HepG2 (cell line): ENCODE results near the gene EDEM1. TPM values are rescaled to one million over a fixed set of nuclear protein-coding genes. Genes with fewer than 3 reads are reported as not detected.
A peak's percentile ranks its signal among the peaks of the same experiment; 100 is the strongest.

Experiments
- ATAC-seq: fragments of 200-7000 bp; cut with Tn5 transposase; 3 replicates; pipeline ENCODE4 v1.9.1; 2020; ENCODE audit warnings: mild to moderate bottlenecking, moderate library complexity
- BruUV-seq: library from RNA; stranded (reverse); fragments of 400-500 nt; replicated peaks from 2 replicates; lab custom pipeline; 2021; lab: Mats Ljungman, UMichigan
- CTCF ChIA-PET: fragments of 300-600 bp; formaldehyde crosslinking; extraction: SDS; loops from one replicate; lab custom pipeline; 2021; ENCODE audit warnings: low total read pairs, inconsistent platforms, low intra/inter-chr PET ratio; lab: Yijun Ruan, JAX
- POLR2A ChIA-PET: fragments of 350-600 bp; sonication (Branson Sonifier 250); formaldehyde crosslinking; loops from one replicate; lab custom pipeline; 2020; ENCODE audit warnings: antibody characterized with exemption, inconsistent platforms; lab: Yijun Ruan, JAX
- DNase-seq: peaks from one replicate; pipeline ENCODE4 v3.0.0-alpha.2; 2015; ENCODE audit warnings: low spot score
- FAIRE-seq: peaks from 3 replicates; lab custom pipeline; 2011; peaks lifted over from hg19 to GRCh38; lab: Jason Lieb, UNC
- H2AFZ ChIP-seq: one replicate; pipeline ENCODE4 v1.6.1; 2011; ENCODE audit warnings: low read length, inconsistent platforms
- H3K27ac ChIP-seq: fragments of 300-600 bp; 3 replicates; pipeline ENCODE4 v1.8.0; 2011; ENCODE audit warnings: mixed run types, mild to moderate bottlenecking, mixed read lengths, low read length, inconsistent platforms; ENCODE audit not compliant: insufficient read depth; ENCODE audit errors: extremely low read length
- H3K27me3 ChIP-seq, 2 experiments: fragments of 200-600 bp in 1 of 2; 2 replicates in 1 of 2; 3 replicates in 1 of 2; pipeline versions ENCODE4 v1.6.0 to v1.8.0; 2011; ENCODE audit warnings: low read length in 2 of 2, mild to moderate bottlenecking in 2 of 2, moderate library complexity in 2 of 2, inconsistent platforms in 1 of 2; ENCODE audit not compliant: insufficient read depth in 2 of 2, control insufficient read depth in 1 of 2
- H3K36me3 ChIP-seq, 2 experiments: fragments of 200-600 bp in 1 of 2; replicated peaks in 1 of 2; 2 replicates in 1 of 2; 3 replicates in 1 of 2; pipeline versions ENCODE4 v1.5.1 to v1.8.0; 2011; ENCODE audit warnings: low read length in 2 of 2, inconsistent platforms in 1 of 2; ENCODE audit not compliant: insufficient read depth in 2 of 2, control insufficient read depth in 1 of 2
- H3K4me1 ChIP-seq: 2 replicates; pipeline ENCODE4 v1.5.1; 2012; ENCODE audit warnings: low read length, inconsistent platforms; ENCODE audit not compliant: insufficient read depth
- H3K4me2 ChIP-seq: 2 replicates; pipeline ENCODE4 v1.6.0; 2011; ENCODE audit warnings: low read depth, low read length, inconsistent platforms
- H3K4me3 ChIP-seq, 3 experiments: fragments of 200-600 bp in 1 of 3; sonication (generic), shearing (Covaris generic) in 1 of 3; replicated peaks in 1 of 3; 2 replicates each; pipeline ENCODE4 v1.5.1; 2011 to 2016; ENCODE audit warnings: low read length in 3 of 3, inconsistent platforms in 2 of 3, low read depth in 2 of 3, mild to moderate bottlenecking in 2 of 3, control low read depth in 1 of 3, mixed read lengths in 1 of 3; ENCODE audit not compliant: insufficient read depth in 1 of 3
- H3K79me2 ChIP-seq: one replicate; pipeline ENCODE4 v1.6.1; 2011; ENCODE audit warnings: low read length, inconsistent platforms; ENCODE audit not compliant: insufficient read depth
- H3K9ac ChIP-seq: 2 replicates; pipeline ENCODE4 v1.6.0; 2011; ENCODE audit warnings: mild to moderate bottlenecking, low read depth, low read length, inconsistent platforms; ENCODE audit not compliant: insufficient read depth
- H3K9me3 ChIP-seq: 2 replicates; pipeline ENCODE4 v1.5.1; 2012; ENCODE audit warnings: mild to moderate bottlenecking, low read length
- H4K20me1 ChIP-seq: 2 replicates; pipeline ENCODE4 v1.6.0; 2011; ENCODE audit warnings: inconsistent platforms, mild to moderate bottlenecking, low read length, moderate library complexity; ENCODE audit not compliant: insufficient read depth
- GMEB1 ChIP-seq: sonication (generic); formaldehyde crosslinking; IDR thresholded peaks from 2 replicates; pipeline ENCODE4 v1.5.1; 2020; ENCODE audit warnings: missing genetic modification reagents, mild to moderate bottlenecking, borderline replicate concordance
- KLF11 ChIP-seq: IDR thresholded peaks from 2 replicates; pipeline ENCODE4 v1.6.1; 2016; ENCODE audit warnings: missing compliant biosample characterization
- MNT ChIP-seq: fragments of 450-650 bp; IDR thresholded peaks from 2 replicates; pipeline ENCODE4 v1.6.1; 2016
- SRSF9 ChIP-seq: fragments of 200-400 bp; formaldehyde crosslinking; IDR thresholded peaks from 2 replicates; pipeline ENCODE4 v1.6.1; 2018; ENCODE audit warnings: borderline replicate concordance, mild to moderate bottlenecking, low read depth, low read length; ENCODE audit not compliant: insufficient read depth, poor library complexity, severe bottlenecking
- SSRP1 ChIP-seq: IDR thresholded peaks from 2 replicates; pipeline ENCODE4 v1.6.1; 2016; ENCODE audit warnings: control low read depth
- XRCC5 ChIP-seq: fragments of 200-400 bp; formaldehyde crosslinking; optimal IDR thresholded peaks from 2 replicates; pipeline ENCODE3; 2017; ENCODE audit warnings: mild to moderate bottlenecking, low read length
- ZBTB3 ChIP-seq: sonication (generic); formaldehyde crosslinking; IDR thresholded peaks from 2 replicates; pipeline ENCODE4 v1.4.0; 2020; ENCODE audit warnings: low read depth, mild to moderate bottlenecking, moderate library complexity, missing genetic modification reagents, borderline replicate concordance
- ZNF337 ChIP-seq: sonication (generic); formaldehyde crosslinking; IDR thresholded peaks from 2 replicates; pipeline ENCODE4 v1.5.1; 2020; ENCODE audit warnings: missing genetic modification reagents, low read depth, mild to moderate bottlenecking, borderline replicate concordance
- ZNF431 ChIP-seq: sonication (generic); formaldehyde crosslinking; IDR thresholded peaks from 2 replicates; pipeline ENCODE4 v1.9.0; 2022; ENCODE audit warnings: missing genetic modification reagents, low read depth, mild to moderate bottlenecking, borderline replicate concordance
- ZNF597 ChIP-seq: sonication (generic); formaldehyde crosslinking; IDR thresholded peaks from 2 replicates; pipeline ENCODE4 v1.5.0; 2020; ENCODE audit warnings: missing genetic modification reagents
- ZNF883 ChIP-seq: sonication (generic); formaldehyde crosslinking; IDR thresholded peaks from 2 replicates; pipeline ENCODE4 v1.5.1; 2020; ENCODE audit warnings: mild to moderate bottlenecking, missing genetic modification reagents; ENCODE audit errors: not compliant biosample characterization
- ZUFSP ChIP-seq: sonication (generic); formaldehyde crosslinking; IDR thresholded peaks from 2 replicates; pipeline ENCODE4 v1.9.0; 2021; ENCODE audit warnings: missing genetic modification reagents, mild to moderate bottlenecking, borderline replicate concordance
- WGBS: methylation state at CpG from one replicate; pipeline ENCODE4 v1.1.6; 2017; ENCODE audit warnings: low lambda C conversion rate; 5-methylcytosine and 5-hydroxymethylcytosine counted together
- in situ Hi-C: cut with HindIII; loops from 2 replicates; pipeline ENCODE4 v1.10.0; 2017; ENCODE audit warnings: low pct_unique_long_range_greater_than_20kb; ENCODE audit not compliant: extremely low pct_ligation_motif_present
- intact Hi-C: fragments of 100-400 bp; cut with micrococcal nuclease; formaldehyde crosslinking; loops from one replicate; pipeline ENCODE4 v1.10.0; 2022; ENCODE audit not compliant: unreplicated experiment
- polyA plus RNA-seq, 8 experiments: library from polyadenylated mRNA; depleted of rRNA in 3 of 8; stranded (reverse) in 7 of 8; unstranded in 1 of 8; fragments of >200 nt; fragmentation: Illumina TruSeq in 4 of 8; extraction: Trizol in 4 of 8; gene quantifications; 2 replicates each; pipeline versions ENCODE4 v1.2.1 to v1.2.3, GENCODE V29; 2011 to 2016; ENCODE audit warnings: low read depth in 4 of 8, missing spikeins in 1 of 8, mixed read lengths in 1 of 8; ENCODE audit not compliant: insufficient read depth in 1 of 8
- total RNA-seq, 5 experiments: library from RNA; depleted of rRNA; stranded (reverse); fragments of >200 nt; fragmentation: Illumina TruSeq; extraction: Trizol; gene quantifications; 2 replicates each; pipeline ENCODE4 v1.2.3, GENCODE V29; 2016; ENCODE audit warnings: low read depth in 1 of 5

Gene EDEM1
- total and polyA plus RNA-seq, 2 of the 13 experiments (the other 11 are each of a cell fraction or from before 2014, with no cell fraction given) = 13.8 to 25.8 TPM

GRCh38 chr3:5231074-5231473 is 43.6 kb downstream of the EDEM1 start:
- Histone ChIP-seq H3K79me2 (no peaks in the 10 kb centered on the region), H3K9ac (no peak overlapping the region), H3K9me3 (no peaks in the 10 kb centered on the region), H3K4me3 (no peak overlapping the region), H3K27me3 (peaks cover 1 to 24% of the 10 kb centered on the region in 2 experiments; a peak in 2 of 5 replicates), H3K4me2 (no peak overlapping the region), H3K27ac (no peak overlapping the region), H2AFZ (no peak overlapping the region), H3K4me1 (no peaks in the 10 kb centered on the region), H4K20me1 (no peaks in the 10 kb centered on the region), H3K36me3 (no peaks in the 10 kb centered on the region)
- no peak for DNase-seq
- no peak for FAIRE-seq
- POLR2A ChIA-PET = no interaction called here
- no peak for TF ChIP-seq ZBTB3 (CRISPR knock-in tag)
- TF ChIP-seq MNT = peak; percentile 90
- intact Hi-C loops (no loop called here), in situ Hi-C loops (no loop called here)
- BruUV-seq = no TSS peak
- 16% methylated on average over 6 of the region's 6 CpGs for WGBS
- CTCF ChIA-PET = no interaction called here
- ATAC-seq = no peak

GRCh38 chr3:5231487-5231886 is 44.0 kb downstream of the EDEM1 start:
- no TSS peak for BruUV-seq
- intact Hi-C loops (no loop called here), in situ Hi-C loops (no loop called here)
- ChIA-PET POLR2A (no interaction called here), CTCF (no interaction called here)
- no peak for DNase-seq
- ATAC-seq = no peak
- Histone ChIP-seq H3K79me2 (no peaks in the 10 kb centered on the region), H3K9ac (no peak overlapping the region), H2AFZ (no peak overlapping the region), H3K27me3 (peaks cover 1 to 24% of the 10 kb centered on the region in 2 experiments; a peak in 2 of 5 replicates), H4K20me1 (no peaks in the 10 kb centered on the region), H3K9me3 (no peaks in the 10 kb centered on the region), H3K4me2 (no peak overlapping the region), H3K4me3 (no peak overlapping the region), H3K36me3 (no peaks in the 10 kb centered on the region), H3K4me1 (no peaks in the 10 kb centered on the region), H3K27ac (no peak overlapping the region)
- 42% methylated on average over 2 of the region's 2 CpGs for WGBS
- FAIRE-seq = no peak
- TF ChIP-seq XRCC5 = no peak
- TF ChIP-seq SSRP1 (CRISPR knock-in tag) = no peak
- TF ChIP-seq ZUFSP (CRISPR knock-in tag) = no peak
- TF ChIP-seq GMEB1 = no peak
- TF ChIP-seq ZNF883 (CRISPR knock-in tag) = no peak
- TF ChIP-seq ZNF337 (CRISPR knock-in tag) = no peak
- no peak for TF ChIP-seq KLF11 (CRISPR knock-in tag)
- no peak for TF ChIP-seq SRSF9
- TF ChIP-seq ZNF597 (CRISPR knock-in tag) = no peak
- TF ChIP-seq ZNF431 (CRISPR knock-in tag) = no peak
